Bronchial epithelial cell (primary cell): ENCODE measurements around the gene SMCHD1. TPM values are rescaled to one million over a fixed set of nuclear protein-coding genes. Genes with fewer than 3 reads are reported as not detected.

ENCODE experiments used
- DNase-seq: peaks from one replicate; pipeline ENCODE4 v3.0.0-alpha.2; 2010; ENCODE audit warnings: low read depth
- FAIRE-seq: peaks from 2 replicates; lab custom pipeline; 2011; peaks lifted over from hg19 to GRCh38; lab: Jason Lieb, UNC
- H3K27me3 ChIP-seq: 2 replicates; pipeline ENCODE4 v1.5.1; 2011; ENCODE audit warnings: low read length; ENCODE audit not compliant: control insufficient read depth, insufficient read depth
- H3K36me3 ChIP-seq: 2 replicates; pipeline ENCODE4 v1.5.1; 2011; ENCODE audit warnings: low read length; ENCODE audit not compliant: control insufficient read depth, insufficient read depth
- H3K4me3 ChIP-seq: 2 replicates; pipeline ENCODE4 v1.5.1; 2011; ENCODE audit warnings: mild to moderate bottlenecking, low read depth, low read length, control low read depth
- CTCF ChIP-seq: IDR thresholded peaks from 2 replicates; pipeline ENCODE4 v1.5.1; 2011; ENCODE audit warnings: mild to moderate bottlenecking, moderate library complexity, low read length, control low read depth, inconsistent platforms; ENCODE audit not compliant: insufficient read depth, severe bottlenecking
- total RNA-seq: library from RNA; depleted of rRNA; stranded (reverse); fragments of >200 nt; gene quantifications from 2 replicates; pipeline ENCODE4 v1.2.1, GENCODE V29; 2014

SMCHD1 gene
- total RNA-seq, 1 donor from 2014 or later = 45.3 TPM

- no peaks in the 10 kb centered on the region for H3K27me3 ChIP-seq
- peak overlapping the region; percentile 97 for H3K4me3 ChIP-seq
- H3K36me3 ChIP-seq = no peaks in the 10 kb centered on the region
- FAIRE-seq = no peak
- DNase-seq = peak; percentile 17
- no peak for TF ChIP-seq CTCF
These were observed 1.2 kb upstream of the SMCHD1 start for GRCh38 chr18:2654169-2654927.

- FAIRE-seq = no peak
- Histone ChIP-seq H3K4me3 (peak overlapping the region; percentile 97), H3K27me3 (no peaks in the 10 kb centered on the region), H3K36me3 (no peaks in the 10 kb centered on the region)
- TF ChIP-seq CTCF = no peak
- no peak for DNase-seq
These were observed 673 bp upstream of the SMCHD1 start for GRCh38 chr18:2654928-2655177.

- peak; percentile 7 for TF ChIP-seq CTCF
- Histone ChIP-seq H3K4me3 (peak overlapping the region; percentile 97), H3K27me3 (no peaks in the 10 kb centered on the region), H3K36me3 (no peaks in the 10 kb centered on the region)
- DNase-seq (no peak), FAIRE-seq (no peak)
These were observed 369 bp downstream of the SMCHD1 start for GRCh38 chr18:2655954-2656236.

- FAIRE-seq (no peak), DNase-seq (peak; percentile 18)
- H3K27me3 ChIP-seq = no peaks in the 10 kb centered on the region
- H3K4me3 ChIP-seq = peak overlapping the region; percentile 97
- no peak for TF ChIP-seq CTCF
- no peaks in the 10 kb centered on the region for H3K36me3 ChIP-seq
These were observed 883 bp downstream of the SMCHD1 start for GRCh38 chr18:2656237-2656980.

GRCh38 chr18:2656981-2657512 is 1.5 kb downstream of the SMCHD1 start:
- FAIRE-seq = no peak
- no peaks in the 10 kb centered on the region for H3K27me3 ChIP-seq
- TF ChIP-seq CTCF = no peak
- H3K36me3 ChIP-seq = no peaks in the 10 kb centered on the region
- peak overlapping the region; percentile 97 for H3K4me3 ChIP-seq
- DNase-seq = no peak
